Measurements from ENCODE around the gene CAMK1D. TPM values are rescaled to one million over a fixed set of nuclear protein-coding genes. Genes with fewer than 3 reads are reported as not detected.

The CAMK1D gene
- total and polyA plus RNA-seq, 4 experiments from 2014 or later, result 5.2 to 22.2 (median 19.4) TPM

GRCh38 chr10:12406764-12407400 is 57.5 kb downstream of the CAMK1D start:
- H3K27ac Mint-ChIP-seq, result peak overlapping the region in 3 of 7 donors; percentile 2 to 65 (median 59)
- no peaks in the 10 kb centered on the region for H3K9me3 Mint-ChIP-seq
- no peaks in the 10 kb centered on the region for H3K9me3 ChIP-seq (ENCODE audit: control insufficient read depth in 1 of 2, low read length in 2 of 2)
- intact Hi-C loops (cut with micrococcal nuclease), result loop anchor here (10.0 kb wide), 1 partner anchor 52 kb away; no protein-coding TSS in a partner anchor
- H3K27me3 ChIP-seq (ENCODE audit: insufficient read depth, low read length), result no peaks in the 10 kb centered on the region
- no peak for DNase-seq
- CTCF ChIA-PET (ENCODE audit: partially characterized antibody), result no interaction called here
- H3K27ac ChIP-seq (ENCODE audit: low read depth, low read length), result no peak overlapping the region
- H3K36me3 ChIP-seq (ENCODE audit: insufficient read depth, low read length), result no peaks in the 10 kb centered on the region
- no peaks in the 10 kb centered on the region for H3K27me3 Mint-ChIP-seq
- no peaks in the 10 kb centered on the region for H3K4me1 ChIP-seq (ENCODE audit: insufficient read depth, low read length)
- POLR2A ChIA-PET (ENCODE audit: partially characterized antibody), result no interaction called here
- H3K36me3 Mint-ChIP-seq, result peaks cover 30 to 33% of the 10 kb centered on the region in 2 donors
- no peak overlapping the region for H3K4me3 ChIP-seq (ENCODE audit: low read length in 2 of 2)
- H3K4me3 Mint-ChIP-seq, result no peak overlapping the region
- H3K4me1 Mint-ChIP-seq, result peaks cover 10 to 46% (median 20%) of the 10 kb centered on the region in 4 donors

GRCh38 chr10:12408472-12408871 is 59.1 kb downstream of the CAMK1D start:
- no peak overlapping the region for H3K4me3 Mint-ChIP-seq
- H3K27ac ChIP-seq (ENCODE audit: low read depth, low read length), result no peak overlapping the region
- DNase-seq, result no peak
- ChIA-PET CTCF (ENCODE audit: partially characterized antibody) (no interaction called here), POLR2A (ENCODE audit: partially characterized antibody) (no interaction called here)
- H3K4me3 ChIP-seq (ENCODE audit: low read length in 2 of 2), result no peak overlapping the region
- H3K36me3 ChIP-seq (ENCODE audit: insufficient read depth, low read length), result no peaks in the 10 kb centered on the region
- H3K27me3 Mint-ChIP-seq, result no peaks in the 10 kb centered on the region
- no peaks in the 10 kb centered on the region for H3K4me1 ChIP-seq (ENCODE audit: insufficient read depth, low read length)
- H3K27ac Mint-ChIP-seq, result no peak overlapping the region
- intact Hi-C loops (cut with micrococcal nuclease), result loop anchor here (10.0 kb wide), 1 partner anchor 54 kb away; no protein-coding TSS in a partner anchor
- no peaks in the 10 kb centered on the region for H3K9me3 ChIP-seq (ENCODE audit: control insufficient read depth in 1 of 2, low read length in 2 of 2)
- H3K36me3 Mint-ChIP-seq, result peaks cover 28 to 29% of the 10 kb centered on the region in 2 donors
- no peaks in the 10 kb centered on the region for H3K27me3 ChIP-seq (ENCODE audit: insufficient read depth, low read length)
- H3K9me3 Mint-ChIP-seq, result peaks cover 0 to 3% (median 0%) of the 10 kb centered on the region in 8 donors
- peaks cover 19 to 47% (median 25%) of the 10 kb centered on the region in 4 donors for H3K4me1 Mint-ChIP-seq

- H3K36me3 ChIP-seq (ENCODE audit: insufficient read depth, low read length), result no peaks in the 10 kb centered on the region
- CTCF ChIA-PET (ENCODE audit: partially characterized antibody), result interaction anchor here (1.2 kb wide), 1 partner anchor 247 kb away, joined by 3 read pairs; no protein-coding TSS in a partner anchor
- POLR2A ChIA-PET (ENCODE audit: partially characterized antibody), result no interaction called here
- H3K27me3 ChIP-seq (ENCODE audit: insufficient read depth, low read length), result no peaks in the 10 kb centered on the region
- Mint-ChIP-seq H3K27me3 (no peaks in the 10 kb centered on the region), H3K4me3 (no peak overlapping the region), H3K36me3 (peaks cover 26 to 27% of the 10 kb centered on the region in 2 donors), H3K9me3 (peaks cover 0 to 3% (median 0%) of the 10 kb centered on the region in 8 donors), H3K27ac (no peak overlapping the region), H3K4me1 (peaks cover 21 to 49% (median 28%) of the 10 kb centered on the region in 4 donors)
- no peak for DNase-seq
- no peak overlapping the region for H3K4me3 ChIP-seq (ENCODE audit: low read length in 2 of 2)
- intact Hi-C loops (cut with micrococcal nuclease), result loop anchor here (10.0 kb wide), 1 partner anchor 54 kb away; no protein-coding TSS in a partner anchor
- H3K27ac ChIP-seq (ENCODE audit: low read depth, low read length), result no peak overlapping the region
- H3K9me3 ChIP-seq (ENCODE audit: control insufficient read depth in 1 of 2, low read length in 2 of 2), result no peaks in the 10 kb centered on the region
- no peaks in the 10 kb centered on the region for H3K4me1 ChIP-seq (ENCODE audit: insufficient read depth, low read length)
These were observed 59.8 kb downstream of the CAMK1D start for GRCh38 chr10:12409161-12409560.

- Mint-ChIP-seq H3K27ac (no peak overlapping the region), H3K9me3 (peaks cover 0 to 6% (median 0%) of the 10 kb centered on the region in 8 donors), H3K27me3 (no peaks in the 10 kb centered on the region), H3K4me3 (no peak overlapping the region), H3K36me3 (peaks cover 26 to 27% of the 10 kb centered on the region in 2 donors), H3K4me1 (peaks cover 23 to 49% (median 30%) of the 10 kb centered on the region in 4 donors)
- ChIA-PET POLR2A (ENCODE audit: partially characterized antibody) (no interaction called here), CTCF (ENCODE audit: partially characterized antibody) (interaction anchor here (1.2 kb wide), 1 partner anchor 246 kb away, joined by 3 read pairs; no protein-coding TSS in a partner anchor)
- DNase-seq, result no peak
- no peaks in the 10 kb centered on the region for H3K9me3 ChIP-seq (ENCODE audit: control insufficient read depth in 1 of 2, low read length in 2 of 2)
- intact Hi-C loops (cut with micrococcal nuclease), result loop anchor here (10.0 kb wide), 1 partner anchor 55 kb away; no protein-coding TSS in a partner anchor
- H3K27me3 ChIP-seq (ENCODE audit: insufficient read depth, low read length), result no peaks in the 10 kb centered on the region
- no peak overlapping the region for H3K27ac ChIP-seq (ENCODE audit: low read depth, low read length)
- no peaks in the 10 kb centered on the region for H3K36me3 ChIP-seq (ENCODE audit: insufficient read depth, low read length)
- H3K4me1 ChIP-seq (ENCODE audit: insufficient read depth, low read length), result no peaks in the 10 kb centered on the region
- H3K4me3 ChIP-seq (ENCODE audit: low read length in 2 of 2), result no peak overlapping the region
These were observed 60.3 kb downstream of the CAMK1D start for GRCh38 chr10:12409613-12410012.

- peak; percentile 2 to 55 (median 32) for DNase-seq
- H3K27ac Mint-ChIP-seq, result peak overlapping the region in 5 of 7 donors; percentile 1 to 81 (median 27)
These were observed 63.5 kb downstream of the CAMK1D start for GRCh38 chr10:12412666-12413368.

GRCh38 chr10:12413369-12413711 is 64.0 kb downstream of the CAMK1D start:
- H3K4me1 Mint-ChIP-seq, result peaks cover 27 to 39% (median 33%) of the 10 kb centered on the region in 4 donors
- Histone ChIP-seq H3K9me3 (ENCODE audit: control insufficient read depth in 1 of 2, low read length in 2 of 2) (no peaks in the 10 kb centered on the region), H3K27me3 (ENCODE audit: insufficient read depth, low read length) (no peaks in the 10 kb centered on the region), H3K36me3 (ENCODE audit: insufficient read depth, low read length) (no peaks in the 10 kb centered on the region), H3K4me1 (ENCODE audit: insufficient read depth, low read length) (no peaks in the 10 kb centered on the region), H3K4me3 (ENCODE audit: low read length in 2 of 2) (no peak overlapping the region), H3K27ac (ENCODE audit: low read depth, low read length) (no peak overlapping the region)
- H3K27ac Mint-ChIP-seq, result peak overlapping the region in 5 of 7 donors; percentile 0 to 65 (median 16)
- H3K36me3 Mint-ChIP-seq, result peaks cover 8 to 9% of the 10 kb centered on the region in 2 donors
- H3K4me3 Mint-ChIP-seq, result peak overlapping the region in 2 of 8 donors; percentile 1 to 2
- ChIA-PET POLR2A (ENCODE audit: partially characterized antibody) (interaction anchor here (1.5 kb wide), 1 partner anchor 64 kb away, joined by 3 read pairs; no protein-coding TSS in a partner anchor), CTCF (ENCODE audit: partially characterized antibody) (no interaction called here)
- DNase-seq, result no peak
- H3K9me3 Mint-ChIP-seq, result peaks cover 0 to 6% (median 0%) of the 10 kb centered on the region in 8 donors
- H3K27me3 Mint-ChIP-seq, result no peaks in the 10 kb centered on the region
- intact Hi-C loops (cut with micrococcal nuclease), result no loop called here

More at GRCh38 chr10:12412666-12413368, 63.5 kb downstream of the CAMK1D start:
- ChIA-PET CTCF (ENCODE audit: partially characterized antibody) (no interaction called here), POLR2A (ENCODE audit: partially characterized antibody) (interaction anchor here (1.5 kb wide), 1 partner anchor 63 kb away, joined by 3 read pairs; no protein-coding TSS in a partner anchor)
- Histone ChIP-seq H3K4me3 (ENCODE audit: low read length in 2 of 2) (no peak overlapping the region), H3K4me1 (ENCODE audit: insufficient read depth, low read length) (no peaks in the 10 kb centered on the region), H3K27ac (ENCODE audit: low read depth, low read length) (no peak overlapping the region), H3K9me3 (ENCODE audit: control insufficient read depth in 1 of 2, low read length in 2 of 2) (no peaks in the 10 kb centered on the region), H3K27me3 (ENCODE audit: insufficient read depth, low read length) (no peaks in the 10 kb centered on the region), H3K36me3 (ENCODE audit: insufficient read depth, low read length) (no peaks in the 10 kb centered on the region)
- H3K4me1 Mint-ChIP-seq, result peaks cover 25 to 38% (median 31%) of the 10 kb centered on the region in 4 donors
- intact Hi-C loops (cut with micrococcal nuclease), result no loop called here
- H3K27me3 Mint-ChIP-seq, result no peaks in the 10 kb centered on the region
- peak overlapping the region in 1 of 8 donors; percentile 7 for H3K4me3 Mint-ChIP-seq
- peaks cover 0 to 6% (median 0%) of the 10 kb centered on the region in 8 donors for H3K9me3 Mint-ChIP-seq
- peaks cover 8 to 9% of the 10 kb centered on the region in 2 donors for H3K36me3 Mint-ChIP-seq
